Urothelium cell line (cell line): ENCODE results near the gene TYRO3.

ENCODE experiments used
- DNase-seq: peaks from one replicate; pipeline ENCODE4 v3.0.0; 2011; ENCODE audit warnings: low spot score, mixed read lengths
- FAIRE-seq: peaks from 2 replicates; lab custom pipeline; 2011; peaks lifted over from hg19 to GRCh38; lab: Jason Lieb, UNC

The TYRO3 gene

GRCh38 chr15:41558400-41559238, at the start of gene TYRO3:
Gene TYRO3 (plus strand): TSS chr15:41559212. CDS start chr15:41559258, 46 bp downstream.
- FAIRE-seq (peak; percentile 44), DNase-seq (peak; percentile 80)

DNA sequence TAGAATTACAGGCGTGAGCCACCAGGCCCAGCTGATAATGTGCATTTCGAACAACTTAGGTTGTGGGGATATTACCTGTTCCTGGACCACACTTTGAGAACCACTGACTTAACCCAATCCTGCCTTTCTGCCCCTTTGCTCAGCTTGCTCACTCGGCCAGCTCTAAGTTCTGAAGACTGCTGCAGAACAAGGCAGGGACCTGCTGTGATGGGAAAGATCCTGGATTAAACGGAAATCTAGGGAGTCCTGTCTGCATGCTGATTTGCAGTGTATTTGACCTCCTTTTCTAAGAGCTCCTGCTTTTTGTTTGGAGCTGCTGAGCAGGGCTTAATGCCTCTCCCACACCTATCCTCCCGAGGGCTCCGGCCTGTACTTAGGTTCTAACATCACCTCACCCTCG, 48.3 kb upstream of the TYRO3 start:
- DNase-seq (no peak), FAIRE-seq (no peak)

DNA sequence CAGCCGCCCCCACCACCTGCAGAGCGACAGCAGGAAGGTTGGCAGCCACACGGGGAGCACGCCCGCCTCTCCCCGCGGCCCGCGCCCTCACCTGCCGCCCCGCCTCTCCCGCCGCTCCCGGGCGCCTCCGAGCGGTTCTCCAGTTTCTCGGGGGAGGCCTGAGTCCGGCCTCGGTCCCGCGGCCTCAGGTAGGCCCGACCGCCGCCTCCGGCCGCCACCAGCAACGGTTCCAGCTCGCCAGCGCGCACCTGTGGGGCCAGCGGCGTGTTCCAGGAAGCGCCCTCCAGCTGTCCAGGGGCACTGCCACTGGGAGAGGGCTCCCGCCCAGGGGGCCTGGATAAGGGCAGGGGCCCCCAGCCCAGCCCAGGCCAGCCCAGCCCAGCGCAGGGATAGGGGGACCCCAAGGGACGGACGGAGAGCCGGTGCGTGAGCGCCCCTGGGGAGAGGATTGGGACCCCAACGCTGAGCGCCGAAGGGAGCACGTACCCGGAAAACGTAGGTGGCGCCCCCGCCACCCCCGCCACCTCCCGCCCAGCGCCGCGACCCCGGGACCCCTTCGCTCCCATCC, 47.6 kb upstream of the TYRO3 start:
- no peak for DNase-seq
- no peak for FAIRE-seq

DNA sequence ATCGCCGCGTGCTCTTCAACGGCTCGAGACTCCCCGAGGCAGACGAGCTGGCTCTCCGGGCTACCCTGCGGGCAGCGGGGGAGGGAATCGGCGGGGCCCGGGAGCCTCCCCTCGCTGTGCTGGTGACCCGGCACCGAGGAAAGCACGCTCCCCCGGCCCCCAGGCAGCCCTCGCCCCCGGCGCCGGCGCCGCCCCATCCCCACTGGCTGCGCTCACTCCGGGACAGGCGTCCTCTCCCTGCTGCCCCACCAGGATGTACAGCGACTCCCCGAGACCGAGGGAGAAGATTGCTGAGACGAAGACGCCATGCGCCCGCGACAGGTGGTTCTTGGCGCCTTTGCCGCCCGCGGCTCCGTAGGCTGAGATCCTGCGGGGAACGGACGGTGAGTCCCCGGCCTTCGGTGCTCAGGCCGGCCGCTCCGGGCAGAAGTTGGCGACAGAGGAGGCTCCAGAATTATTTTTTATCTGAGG, 47.1 kb upstream of the TYRO3 start:
- no peak for FAIRE-seq

DNA sequence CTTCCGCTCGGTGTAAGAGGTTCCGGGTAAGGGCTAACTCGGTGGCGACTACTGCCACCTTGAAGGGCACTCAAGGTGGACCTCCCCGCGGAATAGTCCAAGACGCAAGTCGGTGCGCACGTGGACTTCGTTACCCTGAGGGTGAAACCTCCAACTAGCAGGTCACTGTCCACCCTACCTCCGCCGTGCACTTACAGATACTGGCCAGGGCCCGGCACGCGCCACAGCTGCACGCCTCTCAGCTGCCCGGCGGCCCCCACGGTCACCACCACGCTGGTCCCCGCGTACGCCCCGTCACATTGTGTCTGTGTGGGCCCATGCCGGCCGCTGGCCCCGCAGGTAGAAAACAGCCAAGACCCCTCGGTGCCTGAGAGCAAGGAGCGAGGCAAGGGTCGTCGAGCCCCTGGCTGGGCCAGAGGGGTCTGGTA, 46.5 kb upstream of the TYRO3 start:
- FAIRE-seq (no peak), DNase-seq (no peak)

More for the DNA sequence above, 47.1 kb upstream of the TYRO3 start:
- no peak for DNase-seq

DNA sequence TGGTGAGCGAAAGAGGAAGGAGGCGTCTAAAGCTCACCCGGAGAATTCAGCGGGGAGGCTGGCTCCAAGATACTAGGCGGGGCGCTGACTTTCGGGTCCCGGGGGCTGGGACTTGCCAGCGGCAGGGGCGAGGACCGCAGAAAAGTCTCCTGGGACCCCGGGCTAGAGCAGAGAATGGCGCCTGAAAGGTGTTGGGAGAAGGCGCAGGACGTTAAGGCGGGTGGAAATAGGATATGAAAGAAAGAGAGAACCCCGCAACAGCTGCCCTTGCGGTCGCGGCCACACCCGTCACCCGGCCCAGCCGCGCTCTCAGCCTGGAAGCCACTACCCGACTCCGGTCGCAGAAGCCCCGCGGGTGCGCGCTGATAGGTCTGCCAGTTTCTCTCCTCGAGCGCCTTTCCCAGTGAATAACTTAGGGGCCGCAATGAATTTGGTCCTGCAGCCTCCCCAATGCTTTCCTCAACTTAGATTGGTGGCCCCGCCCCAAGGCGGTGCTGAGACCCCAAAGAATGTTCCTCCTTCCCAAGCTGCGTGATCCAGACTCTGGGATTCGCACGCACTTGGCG, 46.0 kb upstream of the TYRO3 start:
- FAIRE-seq = no peak
- no peak for DNase-seq

DNA sequence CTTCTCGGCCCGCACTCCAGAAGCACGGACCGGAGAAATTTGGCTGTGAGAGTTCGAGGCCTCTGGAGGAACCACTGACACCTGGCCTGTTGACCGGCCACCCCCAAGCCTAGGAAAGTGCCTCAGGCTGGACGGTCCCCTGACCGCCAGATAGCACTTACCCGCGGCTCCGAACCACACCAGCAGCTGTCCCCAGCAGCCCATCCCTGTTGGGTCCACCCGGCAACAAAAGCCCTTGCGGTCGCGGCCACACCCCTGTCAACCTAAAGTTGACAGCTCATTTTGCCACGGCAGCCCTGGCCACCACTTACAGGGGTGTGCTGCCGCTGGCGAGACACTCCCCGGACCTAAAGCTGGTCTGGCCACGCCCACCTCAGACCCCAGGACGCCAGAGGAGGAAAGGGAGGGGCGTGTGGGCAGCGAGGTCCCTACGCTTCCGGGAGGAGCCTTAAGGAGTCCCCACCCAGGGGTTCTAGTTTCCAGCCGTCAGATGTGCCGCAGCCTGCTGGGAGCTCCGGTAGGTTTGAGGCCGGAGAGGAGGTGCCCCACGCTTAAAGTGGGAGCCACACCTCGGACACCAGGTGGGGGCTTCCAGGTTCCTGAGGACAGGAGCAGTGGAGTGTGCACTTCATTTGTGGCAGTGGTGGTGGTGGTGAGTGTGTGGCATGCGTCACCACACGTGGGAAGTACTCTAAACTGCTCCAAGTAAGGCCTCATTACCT, 45.3 kb upstream of the TYRO3 start, which contains the start of gene LTK:
Gene LTK (minus strand): TSS at position 322 of the 722 bp plus-strand sequence. CDS start 118 bp downstream, at position 204.
- FAIRE-seq (no peak), DNase-seq (no peak)

- DNase-seq (no peak), FAIRE-seq (no peak)
Observed at GRCh38 chr15:41517895-41518449, 41.0 kb upstream of the TYRO3 start.

GRCh38 chr15:41520636-41521035, 38.4 kb upstream of the TYRO3 start:
- FAIRE-seq (no peak), DNase-seq (no peak)

GRCh38 chr15:41521614-41522013, 37.4 kb upstream of the TYRO3 start:
- FAIRE-seq (no peak), DNase-seq (no peak)

DNA sequence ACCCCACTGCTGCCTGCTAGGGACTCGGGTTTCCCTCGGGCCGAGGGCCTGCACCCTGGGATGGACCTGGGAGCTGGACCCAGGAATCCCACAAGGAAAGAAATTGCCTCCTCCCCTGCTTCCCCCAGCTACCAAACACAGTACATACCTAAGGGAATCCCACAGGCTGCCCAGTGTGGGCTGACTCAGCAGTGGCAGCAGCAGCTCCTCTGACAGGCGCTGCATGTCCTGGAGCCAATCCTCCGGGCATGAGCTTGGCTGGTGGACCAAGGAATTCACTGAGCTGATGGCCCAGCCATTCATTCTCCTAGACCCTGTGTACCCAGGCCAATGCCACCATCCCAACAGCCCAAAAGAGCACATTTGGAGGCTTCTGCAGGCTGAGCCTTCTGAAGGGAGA, 35.9 kb upstream of the TYRO3 start:
- DNase-seq = no peak

GRCh38 chr15:41530363-41530956, 28.6 kb upstream of the TYRO3 start:
- DNase-seq (no peak), FAIRE-seq (no peak)

More for the DNA sequence above, 35.9 kb upstream of the TYRO3 start:
- FAIRE-seq = no peak

- no peak for FAIRE-seq
Observed at GRCh38 chr15:41535544-41535943, 23.5 kb upstream of the TYRO3 start.

DNA sequence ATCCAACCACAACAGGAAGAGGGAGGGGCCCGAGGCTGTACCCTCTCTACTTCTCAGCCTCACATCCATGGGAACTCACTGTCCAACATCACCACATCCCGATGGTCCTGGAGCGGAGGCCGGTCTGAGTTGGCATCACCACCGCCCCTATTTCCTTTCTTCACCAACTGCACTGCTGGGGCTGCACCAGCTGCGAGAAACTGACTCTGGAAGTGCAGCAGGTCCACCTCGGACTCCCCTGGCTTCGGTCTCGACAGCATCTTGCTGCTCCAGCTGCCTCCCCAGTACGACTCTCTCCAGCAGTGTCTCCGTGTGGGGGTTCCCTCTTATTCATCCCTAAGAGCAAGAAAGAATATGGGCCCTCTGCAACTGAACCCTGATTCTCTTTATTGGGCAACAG, 22.1 kb upstream of the TYRO3 start:
- no peak for DNase-seq
- FAIRE-seq = no peak

More at GRCh38 chr15:41535544-41535943, 23.5 kb upstream of the TYRO3 start:
- DNase-seq = no peak

DNA sequence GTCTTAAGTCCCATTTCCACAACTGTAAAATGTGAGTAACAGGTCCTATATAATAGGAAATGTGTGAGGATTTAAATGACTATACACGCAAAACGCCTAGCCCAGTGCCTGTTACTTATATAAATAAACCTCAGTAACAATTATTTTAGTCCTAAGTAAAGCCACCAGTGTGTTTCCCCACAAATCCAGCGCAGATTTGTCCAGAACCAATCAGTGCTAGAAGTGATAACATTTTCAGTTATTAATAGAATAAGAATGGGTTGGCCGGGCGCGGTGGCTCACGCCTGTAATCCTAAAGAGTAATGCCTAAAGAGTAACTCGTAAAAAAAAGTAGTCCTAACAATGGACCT, 15.5 kb upstream of the TYRO3 start:
- FAIRE-seq (no peak), DNase-seq (no peak)

DNA sequence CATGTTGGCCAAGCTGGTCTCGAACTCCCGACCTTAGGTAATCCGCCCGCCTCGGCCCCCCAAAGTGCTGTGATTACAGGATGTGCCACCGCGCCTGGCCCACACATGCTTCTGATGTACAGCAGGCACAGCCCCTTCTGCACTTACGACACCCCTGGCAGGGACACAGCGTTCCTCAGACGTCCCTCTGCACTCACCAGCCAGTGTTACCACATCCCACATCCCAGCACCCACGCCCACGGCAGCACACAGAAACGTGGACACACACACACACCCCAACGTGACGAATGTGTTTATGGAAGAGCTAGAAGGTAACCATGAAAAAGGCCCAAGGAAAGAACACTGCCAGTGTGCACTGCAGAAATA, 14.4 kb upstream of the TYRO3 start:
- FAIRE-seq (peak; percentile 9), DNase-seq (no peak)

DNA sequence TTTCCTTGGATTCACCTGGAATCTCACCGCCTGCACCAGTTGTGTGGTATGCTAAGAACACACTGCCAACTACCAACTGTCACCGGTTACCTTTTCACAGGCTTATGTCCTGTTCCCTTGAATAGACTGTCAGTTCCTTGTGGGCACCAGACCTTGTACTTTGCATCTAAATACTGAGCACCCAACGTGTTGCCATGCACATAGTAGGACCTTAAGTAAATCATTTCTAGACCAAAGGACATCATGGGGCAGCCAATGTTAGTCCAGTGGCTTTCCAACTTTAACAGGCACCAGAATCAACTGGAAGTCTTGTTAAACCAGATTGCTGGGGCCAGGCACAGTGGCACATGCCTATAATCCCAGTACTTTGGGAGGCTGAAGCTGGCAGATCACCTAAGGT, 13.8 kb upstream of the TYRO3 start:
- FAIRE-seq (no peak), DNase-seq (no peak)

GRCh38 chr15:41546851-41547786, 11.9 kb upstream of the TYRO3 start:
- FAIRE-seq (no peak), DNase-seq (peak; percentile 62)

GRCh38 chr15:41550066-41550775, 8.8 kb upstream of the TYRO3 start:
- FAIRE-seq (no peak), DNase-seq (no peak)
